ENCODE measurements around the gene CRCP.

CRCP gene

DNA sequence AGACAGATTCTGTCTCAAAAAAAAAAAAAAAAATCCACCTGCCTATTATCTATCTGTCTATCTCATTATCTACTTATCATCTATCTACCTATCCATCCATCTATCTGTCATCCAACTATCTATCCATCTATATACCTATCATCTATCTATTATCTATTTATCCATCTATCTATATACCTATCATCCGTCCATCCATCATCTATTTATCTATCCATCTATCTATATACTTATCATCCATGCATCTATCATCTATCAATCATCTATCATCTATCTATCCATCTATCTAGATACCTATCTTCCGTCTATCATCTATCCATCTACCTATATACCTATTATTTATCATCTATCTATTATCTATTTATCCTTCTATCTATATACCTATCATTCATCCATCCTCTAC is 74.0 kb downstream of the CRCP start:
- Histone ChIP-seq H3K4me2 (ENCODE audit: low read length, poor library complexity, severe bottlenecking) (no peak overlapping the region), H2AK5ac (ENCODE audit: low read length, severe bottlenecking) (no peak overlapping the region), H3K36me3 (ENCODE audit: control insufficient read depth in 1 of 2, insufficient read depth in 2 of 2, low read depth in 1 of 2, low read length in 2 of 2) (no peaks in the 10 kb centered on the region), H2AFZ (ENCODE audit: low read depth, low read length) (no peak overlapping the region), H3K27ac (ENCODE audit: low read length, poor library complexity, severe bottlenecking) (no peak overlapping the region), H3K18ac (ENCODE audit: low read depth in 1 of 2, low read length in 2 of 2) (no peak overlapping the region), H3K4ac (ENCODE audit: low read depth in 1 of 2, low read length in 2 of 2) (no peak overlapping the region), H2BK12ac (ENCODE audit: low read length in 2 of 2) (no peak overlapping the region), H3K27me3 (ENCODE audit: control insufficient read depth in 1 of 2, insufficient read depth in 1 of 2, low read length in 2 of 2) (no peaks in the 10 kb centered on the region), H3K23ac (ENCODE audit: low read length in 2 of 2) (no peak overlapping the region), H3K14ac (ENCODE audit: low read length in 2 of 2) (no peak overlapping the region), H4K91ac (ENCODE audit: low read length) (no peak overlapping the region), H2BK5ac (ENCODE audit: low read depth, low read length, poor library complexity, severe bottlenecking) (no peak overlapping the region), H3K79me1 (replicated peaks; ENCODE audit: low read length, poor library complexity, severe bottlenecking) (no peaks in the 10 kb centered on the region), H2BK15ac (ENCODE audit: low read depth, poor library complexity, severe bottlenecking) (no peak overlapping the region), H3K4me1 (ENCODE audit: control insufficient read depth, insufficient read depth, low read depth, low read length) (no peaks in the 10 kb centered on the region), H3K9me3 (ENCODE audit: control insufficient read depth, low read length) (no peaks in the 10 kb centered on the region), H2BK120ac (ENCODE audit: low read depth, low read length) (no peak overlapping the region), H4K8ac (ENCODE audit: low read length) (no peak overlapping the region), H3K9ac (ENCODE audit: low read length) (no peak overlapping the region), H3K4me3 (ENCODE audit: insufficient read depth in 1 of 2, low read depth in 1 of 2, low read length in 2 of 2) (no peak overlapping the region)
- 95% methylated on average over 2 of the region's 2 CpGs for WGBS
- no peak for DNase-seq

DNA sequence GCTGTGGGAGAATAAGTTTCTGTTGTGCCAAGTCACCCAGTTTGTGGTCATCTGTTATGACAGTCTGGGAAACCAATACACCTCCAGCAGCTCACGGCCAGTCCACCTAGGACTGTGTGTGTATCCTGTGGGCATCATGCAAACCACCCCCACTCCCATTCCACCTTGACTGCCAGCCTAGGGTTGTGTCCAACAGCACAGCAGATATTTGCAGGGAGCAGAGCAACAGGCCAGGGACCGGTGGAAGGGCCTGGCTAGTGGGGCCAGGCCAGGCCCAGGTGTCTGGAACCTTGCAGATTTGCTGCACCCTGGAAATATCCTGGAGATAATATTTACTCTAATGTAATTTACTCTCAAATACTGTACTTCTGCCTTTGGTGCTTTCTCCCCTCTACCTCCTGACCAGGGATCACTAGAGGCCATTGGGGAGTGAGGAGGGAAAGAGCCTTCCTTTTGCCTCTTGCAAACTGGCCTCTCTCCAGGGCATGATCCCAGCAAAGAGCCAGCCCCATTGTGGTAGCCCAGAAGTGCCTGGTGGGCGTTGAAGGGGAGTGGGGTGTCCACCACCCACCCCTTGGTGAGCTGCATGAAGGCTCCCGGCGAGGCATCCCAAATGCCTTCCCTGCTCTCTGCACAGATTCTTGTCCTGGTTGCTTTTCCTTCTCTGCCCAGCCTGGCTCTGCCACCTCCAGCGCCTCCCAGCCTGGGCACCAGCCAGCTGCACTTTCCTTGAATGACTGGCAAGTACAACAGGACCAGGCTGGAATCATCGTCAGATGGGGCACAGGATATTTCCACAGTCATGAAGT is 75.3 kb downstream of the CRCP start:
- no peak overlapping the region for H3K23ac ChIP-seq (ENCODE audit: low read length in 2 of 2)
- no peak overlapping the region for H2BK5ac ChIP-seq (ENCODE audit: low read depth, low read length, poor library complexity, severe bottlenecking)
- no peak overlapping the region for H2BK15ac ChIP-seq (ENCODE audit: low read depth, poor library complexity, severe bottlenecking)
- no peak overlapping the region for H3K9ac ChIP-seq (ENCODE audit: low read length)
- WGBS = 97% methylated on average over 7 of the region's 7 CpGs
- H4K91ac ChIP-seq (ENCODE audit: low read length) = no peak overlapping the region
- H3K27ac ChIP-seq (ENCODE audit: low read length, poor library complexity, severe bottlenecking) = no peak overlapping the region
- H4K8ac ChIP-seq (ENCODE audit: low read length) = peak overlapping the region; percentile 19
- no peak overlapping the region for H2AFZ ChIP-seq (ENCODE audit: low read depth, low read length)
- H3K36me3 ChIP-seq (ENCODE audit: control insufficient read depth in 1 of 2, insufficient read depth in 2 of 2, low read depth in 1 of 2, low read length in 2 of 2) = no peaks in the 10 kb centered on the region
- no peaks in the 10 kb centered on the region for H3K9me3 ChIP-seq (ENCODE audit: control insufficient read depth, low read length)
- no peak overlapping the region for H3K14ac ChIP-seq (ENCODE audit: low read length in 2 of 2)
- no peak overlapping the region for H3K4me3 ChIP-seq (ENCODE audit: insufficient read depth in 1 of 2, low read depth in 1 of 2, low read length in 2 of 2)
- H3K4me1 ChIP-seq (ENCODE audit: control insufficient read depth, insufficient read depth, low read depth, low read length) = no peaks in the 10 kb centered on the region
- DNase-seq = no peak
- no peaks in the 10 kb centered on the region for H3K79me1 ChIP-seq (replicated peaks; ENCODE audit: low read length, poor library complexity, severe bottlenecking)
- H2BK12ac ChIP-seq (ENCODE audit: low read length in 2 of 2) = no peak overlapping the region
- no peak overlapping the region for H3K4ac ChIP-seq (ENCODE audit: low read depth in 1 of 2, low read length in 2 of 2)
- H3K27me3 ChIP-seq (ENCODE audit: control insufficient read depth in 1 of 2, insufficient read depth in 1 of 2, low read length in 2 of 2) = no peaks in the 10 kb centered on the region
- H2AK5ac ChIP-seq (ENCODE audit: low read length, severe bottlenecking) = no peak overlapping the region
- no peak overlapping the region for H3K18ac ChIP-seq (ENCODE audit: low read depth in 1 of 2, low read length in 2 of 2)
- H3K4me2 ChIP-seq (ENCODE audit: low read length, poor library complexity, severe bottlenecking) = no peak overlapping the region
- no peak overlapping the region for H2BK120ac ChIP-seq (ENCODE audit: low read depth, low read length)

DNA sequence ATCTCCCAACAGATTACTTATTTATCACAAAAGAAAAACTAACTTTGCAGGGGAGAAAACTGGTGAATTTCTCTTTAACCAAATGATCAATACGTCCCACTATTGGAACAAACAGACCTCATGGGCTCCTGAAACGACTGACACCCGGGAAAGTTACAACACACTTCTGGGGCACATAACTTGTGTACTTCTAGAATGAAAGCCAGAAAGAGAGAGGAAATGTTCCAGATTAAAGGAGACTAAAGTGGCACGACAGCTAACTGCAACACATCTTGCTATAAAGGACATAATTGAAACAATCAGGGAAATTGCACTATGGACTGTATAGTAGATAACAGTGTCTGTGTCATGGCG is 75.8 kb downstream of the CRCP start:
- no peak overlapping the region for H4K91ac ChIP-seq (ENCODE audit: low read length)
- H2BK15ac ChIP-seq (ENCODE audit: low read depth, poor library complexity, severe bottlenecking) = no peak overlapping the region
- H3K9ac ChIP-seq (ENCODE audit: low read length) = no peak overlapping the region
- H3K4ac ChIP-seq (ENCODE audit: low read depth in 1 of 2, low read length in 2 of 2) = no peak overlapping the region
- no peak overlapping the region for H2BK120ac ChIP-seq (ENCODE audit: low read depth, low read length)
- no peak overlapping the region for H2AFZ ChIP-seq (ENCODE audit: low read depth, low read length)
- H3K23ac ChIP-seq (ENCODE audit: low read length in 2 of 2) = no peak overlapping the region
- 83% methylated on average over 5 of the region's 5 CpGs for WGBS
- H3K27me3 ChIP-seq (ENCODE audit: control insufficient read depth in 1 of 2, insufficient read depth in 1 of 2, low read length in 2 of 2) = no peaks in the 10 kb centered on the region
- no peaks in the 10 kb centered on the region for H3K4me1 ChIP-seq (ENCODE audit: control insufficient read depth, insufficient read depth, low read depth, low read length)
- no peak overlapping the region for H2AK5ac ChIP-seq (ENCODE audit: low read length, severe bottlenecking)
- H3K18ac ChIP-seq (ENCODE audit: low read depth in 1 of 2, low read length in 2 of 2) = no peak overlapping the region
- no peaks in the 10 kb centered on the region for H3K36me3 ChIP-seq (ENCODE audit: control insufficient read depth in 1 of 2, insufficient read depth in 2 of 2, low read depth in 1 of 2, low read length in 2 of 2)
- no peak for DNase-seq
- no peak overlapping the region for H3K4me2 ChIP-seq (ENCODE audit: low read length, poor library complexity, severe bottlenecking)
- H3K9me3 ChIP-seq (ENCODE audit: control insufficient read depth, low read length) = no peaks in the 10 kb centered on the region
- no peak overlapping the region for H3K27ac ChIP-seq (ENCODE audit: low read length, poor library complexity, severe bottlenecking)
- no peak overlapping the region for H2BK12ac ChIP-seq (ENCODE audit: low read length in 2 of 2)
- H3K14ac ChIP-seq (ENCODE audit: low read length in 2 of 2) = no peak overlapping the region
- H4K8ac ChIP-seq (ENCODE audit: low read length) = no peak overlapping the region
- no peak overlapping the region for H2BK5ac ChIP-seq (ENCODE audit: low read depth, low read length, poor library complexity, severe bottlenecking)
- H3K79me1 ChIP-seq (replicated peaks; ENCODE audit: low read length, poor library complexity, severe bottlenecking) = no peaks in the 10 kb centered on the region
- no peak overlapping the region for H3K4me3 ChIP-seq (ENCODE audit: insufficient read depth in 1 of 2, low read depth in 1 of 2, low read length in 2 of 2)

DNA sequence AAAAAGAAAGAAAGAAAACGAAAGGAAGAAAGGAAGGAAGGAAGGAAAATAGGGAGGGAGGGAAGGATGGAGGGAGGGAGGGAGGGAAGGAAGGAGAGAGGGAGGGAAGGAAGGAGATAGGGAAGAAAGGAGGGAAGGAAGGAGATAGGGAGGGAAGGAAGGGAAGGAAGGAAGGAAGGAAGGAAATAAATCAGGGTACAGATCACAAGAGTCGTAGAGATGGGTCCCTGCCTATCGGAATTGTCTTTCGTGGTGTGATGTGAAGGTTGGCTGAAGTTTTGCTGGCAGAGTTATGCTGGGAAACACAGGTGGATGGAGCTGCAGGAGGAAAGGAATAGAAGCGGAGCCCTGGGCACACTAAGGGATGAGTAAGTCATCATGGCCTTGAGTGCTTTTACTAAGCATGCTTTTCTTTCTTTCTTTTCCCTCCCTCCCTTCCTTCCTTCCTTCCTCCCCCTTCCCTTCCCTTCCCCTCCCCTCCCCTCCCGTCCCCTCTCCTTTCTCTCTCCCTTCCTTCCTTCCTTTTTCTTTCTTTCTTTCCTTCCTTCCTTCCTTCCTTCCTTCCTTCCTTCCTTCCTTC is 78.6 kb downstream of the CRCP start:
- Histone ChIP-seq H2AFZ (ENCODE audit: low read depth, low read length) (no peak overlapping the region), H3K4me1 (ENCODE audit: control insufficient read depth, insufficient read depth, low read depth, low read length) (no peaks in the 10 kb centered on the region), H2BK5ac (ENCODE audit: low read depth, low read length, poor library complexity, severe bottlenecking) (no peak overlapping the region), H3K14ac (ENCODE audit: low read length in 2 of 2) (no peak overlapping the region), H3K23ac (ENCODE audit: low read length in 2 of 2) (no peak overlapping the region), H2BK120ac (ENCODE audit: low read depth, low read length) (no peak overlapping the region), H3K4me2 (ENCODE audit: low read length, poor library complexity, severe bottlenecking) (no peak overlapping the region), H4K8ac (ENCODE audit: low read length) (no peak overlapping the region), H3K4ac (ENCODE audit: low read depth in 1 of 2, low read length in 2 of 2) (no peak overlapping the region), H3K9me3 (ENCODE audit: control insufficient read depth, low read length) (no peaks in the 10 kb centered on the region), H3K9ac (ENCODE audit: low read length) (no peak overlapping the region), H3K27me3 (ENCODE audit: control insufficient read depth in 1 of 2, insufficient read depth in 1 of 2, low read length in 2 of 2) (no peaks in the 10 kb centered on the region), H2BK12ac (ENCODE audit: low read length in 2 of 2) (no peak overlapping the region), H3K4me3 (ENCODE audit: insufficient read depth in 1 of 2, low read depth in 1 of 2, low read length in 2 of 2) (no peak overlapping the region), H4K91ac (ENCODE audit: low read length) (no peak overlapping the region), H3K18ac (ENCODE audit: low read depth in 1 of 2, low read length in 2 of 2) (no peak overlapping the region), H3K27ac (ENCODE audit: low read length, poor library complexity, severe bottlenecking) (no peak overlapping the region), H3K36me3 (ENCODE audit: control insufficient read depth in 1 of 2, insufficient read depth in 2 of 2, low read depth in 1 of 2, low read length in 2 of 2) (no peaks in the 10 kb centered on the region), H3K79me1 (replicated peaks; ENCODE audit: low read length, poor library complexity, severe bottlenecking) (no peaks in the 10 kb centered on the region), H2BK15ac (ENCODE audit: low read depth, poor library complexity, severe bottlenecking) (no peak overlapping the region), H2AK5ac (ENCODE audit: low read length, severe bottlenecking) (no peak overlapping the region)
- WGBS = 91% methylated on average over 6 of the region's 6 CpGs
- DNase-seq = no peak
